ENCODE results near the gene TIMM44.

GRCh38 chr19:7944177-7944761 lies 803 bp upstream of the TIMM44 start:
- TF ChIP-seq CTCF (IDR thresholded peaks at IDR 0.05) (peak; percentile 78 to 95 (median 88)), POLR2A (IDR thresholded peaks at IDR 0.05) (no peak)
